K562 (cell line): ENCODE data around the gene UPK3BL1.
"Not testable (repeated sequence)": the region's sequence is repeated elsewhere in the genome, so short reads cannot be mapped to it uniquely, and the experiment has no call there.

Source experiments
- CHD4 ChIP-seq: fragments of 200-600 bp; sonication (generic); IDR thresholded peaks from 3 replicates; pipeline ENCODE4 v1.6.1; 2012; ENCODE audit warnings: low read depth, mild to moderate bottlenecking, mixed read lengths, low read length, inconsistent platforms; ENCODE audit not compliant: insufficient read depth, insufficient replicate concordance, poor library complexity, severe bottlenecking
- RFX5 ChIP-seq: IDR thresholded peaks from 2 replicates; pipeline ENCODE4 v1.6.1; 2011; ENCODE audit warnings: low read depth, mild to moderate bottlenecking, improper control_type of control experiment, low read length
- TAF7 ChIP-seq: fragments of 450-650 bp; IDR thresholded peaks from 2 replicates; pipeline ENCODE4 v1.6.1; 2016; ENCODE audit warnings: missing genetic modification characterization, missing compliant biosample characterization
- TCF7L2 ChIP-seq: fragments of 150-350 bp; IDR thresholded peaks from 2 replicates; pipeline ENCODE4 v1.6.1; 2016; ENCODE audit warnings: low read depth, mild to moderate bottlenecking, low read length, moderate library complexity
- ZFX ChIP-seq: sonication (generic); formaldehyde crosslinking; IDR thresholded peaks from 2 replicates; pipeline ENCODE4 v1.8.0; 2022; ENCODE audit warnings: mild to moderate bottlenecking, missing genetic modification reagents, moderate library complexity
- ZNF239 ChIP-seq: fragments of 250-450 bp; sonication (Bioruptor Pico); IDR thresholded peaks from 2 replicates; pipeline ENCODE4 v1.4.0; 2020; ENCODE audit warnings: mild to moderate bottlenecking

DNA sequence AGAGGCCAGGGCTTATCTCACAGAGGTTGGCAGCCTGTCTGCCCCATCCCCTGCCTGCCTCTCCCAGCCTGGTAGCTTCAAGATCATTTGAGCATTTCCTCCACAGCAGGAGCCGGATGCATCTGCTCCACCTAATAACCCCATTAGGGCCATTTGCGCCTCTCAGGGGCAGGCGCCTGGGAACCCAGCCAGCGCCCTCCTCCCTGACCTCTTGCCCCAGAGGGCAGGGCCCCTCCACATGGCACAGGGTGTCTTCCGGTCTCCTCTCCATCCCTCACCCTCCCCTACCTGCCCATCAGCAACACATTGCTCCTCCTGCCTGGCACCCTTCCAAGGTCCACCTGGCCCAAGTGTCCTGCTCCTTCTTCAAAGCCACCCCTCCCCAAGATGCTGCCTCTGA, 7.2 kb downstream of the UPK3BL1 start:
- not testable (repeated sequence) for TF ChIP-seq CHD4; ZFX (CRISPR knock-in tag); RFX5; TCF7L2; ZNF239 (CRISPR knock-in tag); TAF7
